H1 (cell line): ENCODE results near the gene SVOPL. TPM values are rescaled to one million over a fixed set of nuclear protein-coding genes. Genes with fewer than 3 reads are reported as not detected.

ENCODE experiments used
- polyA plus RNA-seq, 7 experiments: library from polyadenylated mRNA; depleted of rRNA in 3 of 7; stranded (reverse) in 5 of 7; unstranded in 2 of 7; fragments of >200 nt in 5 of 7; fragments of 200-250 nt in 2 of 7; gene quantifications; 1 replicate in 5 of 7; 2 replicates in 1 of 7; 4 replicates in 1 of 7; pipeline versions ENCODE4 v1.2.1 to v1.2.3, GENCODE V29; 2011 to 2013; ENCODE audit warnings: missing spikeins in 2 of 7, mixed read lengths in 2 of 7
- total RNA-seq: library from RNA; stranded (reverse); fragmentation: NEBNext Ultra II Directional; extraction: Animal tissue kit (Norgen Biotek cat#: 25700); gene quantifications from 2 replicates; pipeline ENCODE4 v1.2.1, GENCODE V29; 2021
- TF ChIP-seq, protein P1 (sequence below): fragments of 300-600 bp; sonication (generic); IDR thresholded peaks from 2 replicates; pipeline ENCODE4 v1.7.1; 2012; ENCODE audit warnings: low read length, moderate library complexity, mild to moderate bottlenecking, inconsistent platforms; ENCODE audit not compliant: insufficient replicate concordance

The SVOPL gene
- total and polyA plus RNA-seq, 2 of the 8 experiments (the other 6 are each of a cell fraction or from before 2014, with no cell fraction given): 1.1 to 1.4 TPM

DNA sequence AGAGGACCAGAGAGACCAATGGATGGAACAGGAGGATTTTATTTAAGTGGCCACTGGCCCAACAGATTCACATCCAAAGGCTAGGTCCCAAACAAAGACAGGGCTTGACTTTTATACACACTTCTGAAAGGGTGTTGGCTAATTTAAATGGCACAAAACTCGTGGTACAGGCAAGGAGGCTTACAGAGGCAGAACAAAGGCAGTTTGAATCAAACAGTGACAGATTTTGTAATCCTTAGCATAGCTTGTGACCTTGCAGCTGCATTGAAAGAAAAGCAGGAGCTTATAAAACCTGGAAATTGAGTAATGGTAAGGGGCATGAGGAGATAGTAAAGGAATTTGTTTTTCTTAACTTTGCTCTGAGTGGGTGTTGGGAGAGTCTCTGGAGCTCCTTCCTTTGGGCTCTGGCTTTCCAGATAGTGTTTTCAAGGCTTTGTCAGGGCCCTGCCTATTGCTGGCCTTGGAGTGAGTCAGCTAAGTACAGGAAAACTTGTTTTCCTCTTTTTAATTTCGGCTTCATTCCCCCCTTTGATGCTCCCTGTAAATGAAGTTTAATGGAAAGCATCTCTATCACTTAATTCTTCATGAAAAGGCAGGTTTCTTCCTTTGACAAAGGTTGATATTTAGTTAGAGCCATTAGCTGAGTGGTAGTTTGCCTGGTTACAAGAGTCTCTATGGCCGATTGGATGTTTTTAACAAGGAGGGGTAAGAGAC lies 144.2 kb downstream of the SVOPL start (continued):
- TF ChIP-seq, protein P1, sequence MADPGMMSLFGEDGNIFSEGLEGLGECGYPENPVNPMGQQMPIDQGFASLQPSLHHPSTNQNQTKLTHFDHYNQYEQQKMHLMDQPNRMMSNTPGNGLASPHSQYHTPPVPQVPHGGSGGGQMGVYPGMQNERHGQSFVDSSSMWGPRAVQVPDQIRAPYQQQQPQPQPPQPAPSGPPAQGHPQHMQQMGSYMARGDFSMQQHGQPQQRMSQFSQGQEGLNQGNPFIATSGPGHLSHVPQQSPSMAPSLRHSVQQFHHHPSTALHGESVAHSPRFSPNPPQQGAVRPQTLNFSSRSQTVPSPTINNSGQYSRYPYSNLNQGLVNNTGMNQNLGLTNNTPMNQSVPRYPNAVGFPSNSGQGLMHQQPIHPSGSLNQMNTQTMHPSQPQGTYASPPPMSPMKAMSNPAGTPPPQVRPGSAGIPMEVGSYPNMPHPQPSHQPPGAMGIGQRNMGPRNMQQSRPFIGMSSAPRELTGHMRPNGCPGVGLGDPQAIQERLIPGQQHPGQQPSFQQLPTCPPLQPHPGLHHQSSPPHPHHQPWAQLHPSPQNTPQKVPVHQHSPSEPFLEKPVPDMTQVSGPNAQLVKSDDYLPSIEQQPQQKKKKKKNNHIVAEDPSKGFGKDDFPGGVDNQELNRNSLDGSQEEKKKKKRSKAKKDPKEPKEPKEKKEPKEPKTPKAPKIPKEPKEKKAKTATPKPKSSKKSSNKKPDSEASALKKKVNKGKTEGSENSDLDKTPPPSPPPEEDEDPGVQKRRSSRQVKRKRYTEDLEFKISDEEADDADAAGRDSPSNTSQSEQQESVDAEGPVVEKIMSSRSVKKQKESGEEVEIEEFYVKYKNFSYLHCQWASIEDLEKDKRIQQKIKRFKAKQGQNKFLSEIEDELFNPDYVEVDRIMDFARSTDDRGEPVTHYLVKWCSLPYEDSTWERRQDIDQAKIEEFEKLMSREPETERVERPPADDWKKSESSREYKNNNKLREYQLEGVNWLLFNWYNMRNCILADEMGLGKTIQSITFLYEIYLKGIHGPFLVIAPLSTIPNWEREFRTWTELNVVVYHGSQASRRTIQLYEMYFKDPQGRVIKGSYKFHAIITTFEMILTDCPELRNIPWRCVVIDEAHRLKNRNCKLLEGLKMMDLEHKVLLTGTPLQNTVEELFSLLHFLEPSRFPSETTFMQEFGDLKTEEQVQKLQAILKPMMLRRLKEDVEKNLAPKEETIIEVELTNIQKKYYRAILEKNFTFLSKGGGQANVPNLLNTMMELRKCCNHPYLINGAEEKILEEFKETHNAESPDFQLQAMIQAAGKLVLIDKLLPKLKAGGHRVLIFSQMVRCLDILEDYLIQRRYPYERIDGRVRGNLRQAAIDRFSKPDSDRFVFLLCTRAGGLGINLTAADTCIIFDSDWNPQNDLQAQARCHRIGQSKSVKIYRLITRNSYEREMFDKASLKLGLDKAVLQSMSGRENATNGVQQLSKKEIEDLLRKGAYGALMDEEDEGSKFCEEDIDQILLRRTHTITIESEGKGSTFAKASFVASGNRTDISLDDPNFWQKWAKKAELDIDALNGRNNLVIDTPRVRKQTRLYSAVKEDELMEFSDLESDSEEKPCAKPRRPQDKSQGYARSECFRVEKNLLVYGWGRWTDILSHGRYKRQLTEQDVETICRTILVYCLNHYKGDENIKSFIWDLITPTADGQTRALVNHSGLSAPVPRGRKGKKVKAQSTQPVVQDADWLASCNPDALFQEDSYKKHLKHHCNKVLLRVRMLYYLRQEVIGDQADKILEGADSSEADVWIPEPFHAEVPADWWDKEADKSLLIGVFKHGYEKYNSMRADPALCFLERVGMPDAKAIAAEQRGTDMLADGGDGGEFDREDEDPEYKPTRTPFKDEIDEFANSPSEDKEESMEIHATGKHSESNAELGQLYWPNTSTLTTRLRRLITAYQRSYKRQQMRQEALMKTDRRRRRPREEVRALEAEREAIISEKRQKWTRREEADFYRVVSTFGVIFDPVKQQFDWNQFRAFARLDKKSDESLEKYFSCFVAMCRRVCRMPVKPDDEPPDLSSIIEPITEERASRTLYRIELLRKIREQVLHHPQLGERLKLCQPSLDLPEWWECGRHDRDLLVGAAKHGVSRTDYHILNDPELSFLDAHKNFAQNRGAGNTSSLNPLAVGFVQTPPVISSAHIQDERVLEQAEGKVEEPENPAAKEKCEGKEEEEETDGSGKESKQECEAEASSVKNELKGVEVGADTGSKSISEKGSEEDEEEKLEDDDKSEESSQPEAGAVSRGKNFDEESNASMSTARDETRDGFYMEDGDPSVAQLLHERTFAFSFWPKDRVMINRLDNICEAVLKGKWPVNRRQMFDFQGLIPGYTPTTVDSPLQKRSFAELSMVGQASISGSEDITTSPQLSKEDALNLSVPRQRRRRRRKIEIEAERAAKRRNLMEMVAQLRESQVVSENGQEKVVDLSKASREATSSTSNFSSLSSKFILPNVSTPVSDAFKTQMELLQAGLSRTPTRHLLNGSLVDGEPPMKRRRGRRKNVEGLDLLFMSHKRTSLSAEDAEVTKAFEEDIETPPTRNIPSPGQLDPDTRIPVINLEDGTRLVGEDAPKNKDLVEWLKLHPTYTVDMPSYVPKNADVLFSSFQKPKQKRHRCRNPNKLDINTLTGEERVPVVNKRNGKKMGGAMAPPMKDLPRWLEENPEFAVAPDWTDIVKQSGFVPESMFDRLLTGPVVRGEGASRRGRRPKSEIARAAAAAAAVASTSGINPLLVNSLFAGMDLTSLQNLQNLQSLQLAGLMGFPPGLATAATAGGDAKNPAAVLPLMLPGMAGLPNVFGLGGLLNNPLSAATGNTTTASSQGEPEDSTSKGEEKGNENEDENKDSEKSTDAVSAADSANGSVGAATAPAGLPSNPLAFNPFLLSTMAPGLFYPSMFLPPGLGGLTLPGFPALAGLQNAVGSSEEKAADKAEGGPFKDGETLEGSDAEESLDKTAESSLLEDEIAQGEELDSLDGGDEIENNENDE: no peak
- TF ChIP-seq, all 59 proteins: peak for 0
